Peyer's patch (tissue), 4 donors: ENCODE measurements around the gene OLA1. TPM values are rescaled to one million over a fixed set of nuclear protein-coding genes. Genes with fewer than 3 reads are reported as not detected.

Experiments used
- DNase-seq, 3 donors: peaks; one replicate each; pipeline ENCODE4 v3.0.0-alpha.2; 2017 to 2019
- H3K27ac ChIP-seq, 4 donors: fragments of 200-600 bp; sonication (generic); one replicate each; pipeline ENCODE4 v1.5.1; 2016 to 2019
- H3K27me3 ChIP-seq, 2 donors: fragments of 200-600 bp; sonication (generic); one replicate each; pipeline ENCODE4 v1.5.1; 2019
- H3K36me3 ChIP-seq, 3 donors: fragments of 200-600 bp; sonication (generic); one replicate each; pipeline ENCODE4 v1.5.1; 2016 to 2019
- H3K4me1 ChIP-seq, 4 donors: fragments of 200-600 bp; sonication (generic); one replicate each; pipeline ENCODE4 v1.5.1; 2016 to 2019
- H3K4me3 ChIP-seq, 4 donors: fragments of 200-600 bp; sonication (generic); 1 replicate in 3 of 4; 2 replicates in 1 of 4; pipeline ENCODE4 v1.5.1; 2016 to 2019; ENCODE audit warnings: mild to moderate bottlenecking in 1 of 4
- H3K9me3 ChIP-seq, 4 donors: fragments of 200-600 bp; sonication (generic); one replicate each; pipeline ENCODE4 v1.5.1; 2016 to 2019; ENCODE audit warnings: mild to moderate bottlenecking in 1 of 4
- CTCF ChIP-seq, 6 experiments: fragments of 450-650 bp in 4 of 6; fragments of 200-600 bp in 2 of 6; sonication (generic) in 1 of 6; IDR thresholded peaks; one replicate each; pipeline ENCODE4 v1.5.1; 2017 to 2019; ENCODE audit warnings: antibody characterized with exemption in 6 of 6, mild to moderate bottlenecking in 3 of 6, moderate library complexity in 1 of 6
- POLR2A ChIP-seq, 2 donors: fragments of 450-650 bp; IDR thresholded peaks; one replicate each; pipeline ENCODE4 v1.5.1; 2017; ENCODE audit warnings: antibody characterized with exemption in 2 of 2, mild to moderate bottlenecking in 2 of 2, moderate library complexity in 2 of 2
- total RNA-seq, 4 donors: library from RNA; depleted of rRNA; stranded (reverse); fragments of >200 nt; gene quantifications; one replicate each; pipeline ENCODE4 v1.1.0, GENCODE V29; 2016

The OLA1 gene
- total RNA-seq, 4 donors from 2014 or later = 34.0 to 52.8 (median 35.5) TPM

- H3K4me3 ChIP-seq = no peak overlapping the region
- no peak for DNase-seq
- H3K9me3 ChIP-seq = no peaks in the 10 kb centered on the region
- H3K27me3 ChIP-seq = no peaks in the 10 kb centered on the region
- H3K4me1 ChIP-seq = no peaks in the 10 kb centered on the region
- H3K36me3 ChIP-seq = no peaks in the 10 kb centered on the region
- no peak overlapping the region for H3K27ac ChIP-seq
- TF ChIP-seq CTCF (IDR thresholded peaks at IDR 0.05) (no peak), POLR2A (IDR thresholded peaks at IDR 0.05) (no peak)
Measured at GRCh38 chr2:174070281-174070680, 178.1 kb downstream of the OLA1 start.

- H3K27ac ChIP-seq = no peak overlapping the region
- H3K27me3 ChIP-seq = no peaks in the 10 kb centered on the region
- no peak for DNase-seq
- no peaks in the 10 kb centered on the region for H3K9me3 ChIP-seq
- no peaks in the 10 kb centered on the region for H3K4me1 ChIP-seq
- no peaks in the 10 kb centered on the region for H3K36me3 ChIP-seq
- no peak for TF ChIP-seq CTCF (IDR thresholded peaks at IDR 0.05)
- no peak for TF ChIP-seq POLR2A (IDR thresholded peaks at IDR 0.05)
- no peak overlapping the region for H3K4me3 ChIP-seq
Measured at GRCh38 chr2:174067815-174068214, 180.5 kb downstream of the OLA1 start.

- no peaks in the 10 kb centered on the region for H3K36me3 ChIP-seq
- no peak overlapping the region for H3K27ac ChIP-seq
- DNase-seq = no peak
- no peak overlapping the region for H3K4me3 ChIP-seq
- no peaks in the 10 kb centered on the region for H3K4me1 ChIP-seq
- TF ChIP-seq POLR2A (IDR thresholded peaks at IDR 0.05) = no peak
- TF ChIP-seq CTCF (IDR thresholded peaks at IDR 0.05) = no peak
- H3K9me3 ChIP-seq = no peaks in the 10 kb centered on the region
- H3K27me3 ChIP-seq = no peaks in the 10 kb centered on the region
Measured at GRCh38 chr2:174066871-174067270, 181.5 kb downstream of the OLA1 start.

- TF ChIP-seq CTCF (IDR thresholded peaks at IDR 0.05) (no peak), POLR2A (IDR thresholded peaks at IDR 0.05) (no peak)
- no peaks in the 10 kb centered on the region for H3K4me1 ChIP-seq
- DNase-seq = no peak
Measured at GRCh38 chr2:174063492-174064092, 184.7 kb downstream of the OLA1 start.

GRCh38 chr2:174062934-174063333 is 185.4 kb downstream of the OLA1 start:
- Histone ChIP-seq H3K36me3 (no peaks in the 10 kb centered on the region), H3K27me3 (no peaks in the 10 kb centered on the region), H3K4me3 (no peak overlapping the region), H3K9me3 (no peaks in the 10 kb centered on the region), H3K4me1 (no peaks in the 10 kb centered on the region), H3K27ac (no peak overlapping the region)
- no peak for DNase-seq
- TF ChIP-seq CTCF (IDR thresholded peaks at IDR 0.05) (no peak), POLR2A (IDR thresholded peaks at IDR 0.05) (no peak)

More at GRCh38 chr2:174063492-174064092, 184.7 kb downstream of the OLA1 start:
- Histone ChIP-seq H3K36me3 (no peaks in the 10 kb centered on the region), H3K27ac (no peak overlapping the region), H3K9me3 (no peaks in the 10 kb centered on the region), H3K4me3 (no peak overlapping the region), H3K27me3 (no peaks in the 10 kb centered on the region)

GRCh38 chr2:174059884-174060244 is 188.5 kb downstream of the OLA1 start:
- Histone ChIP-seq H3K9me3 (no peaks in the 10 kb centered on the region), H3K4me1 (no peaks in the 10 kb centered on the region), H3K27me3 (no peaks in the 10 kb centered on the region), H3K36me3 (no peaks in the 10 kb centered on the region), H3K4me3 (no peak overlapping the region), H3K27ac (no peak overlapping the region)
- DNase-seq = no peak
- TF ChIP-seq CTCF (IDR thresholded peaks at IDR 0.05) = no peak
- no peak for TF ChIP-seq POLR2A (IDR thresholded peaks at IDR 0.05)
